Umbilical cord (tissue), 2 donors: Measurements from ENCODE around the gene KCNK2. TPM values are rescaled to one million over a fixed set of nuclear protein-coding genes. Genes with fewer than 3 reads are reported as not detected.

ENCODE experiments used
- DNase-seq: peaks from one replicate; pipeline ENCODE4 v3.0.0-alpha.2; 2015; ENCODE audit warnings: low spot score
- total RNA-seq: library from RNA; depleted of rRNA; stranded (reverse); fragments of >200 nt; gene quantifications from one replicate; pipeline ENCODE4 v1.2.3, GENCODE V29; 2014; ENCODE audit warnings: low replicate concordance; ENCODE audit not compliant: insufficient read depth

The KCNK2 gene
- total RNA-seq, 1 donor from 2014 or later, result 1.9 TPM

GRCh38 chr1:215251428-215251827 is 168.9 kb downstream of the KCNK2 start:
- DNase-seq, result no peak

DNA sequence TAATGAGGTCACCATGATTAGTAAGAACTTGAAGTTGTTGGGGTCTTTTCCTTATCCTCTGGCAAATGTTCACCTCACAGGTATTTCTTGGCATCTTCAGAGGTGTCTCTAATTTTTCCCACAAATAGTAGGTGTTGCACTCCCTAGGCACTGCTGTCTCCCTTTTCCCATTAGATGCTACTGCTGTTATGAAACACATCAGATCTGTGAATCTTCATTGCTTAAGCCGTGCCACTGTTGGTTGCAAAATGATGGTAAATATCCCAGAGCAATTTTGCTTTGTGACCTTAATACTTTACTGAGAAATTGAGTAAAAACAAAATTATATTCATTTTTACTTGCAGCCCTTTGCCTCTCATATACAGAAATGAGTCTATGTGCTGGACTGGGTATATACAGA is 169.6 kb downstream of the KCNK2 start:
- no peak for DNase-seq

DNA sequence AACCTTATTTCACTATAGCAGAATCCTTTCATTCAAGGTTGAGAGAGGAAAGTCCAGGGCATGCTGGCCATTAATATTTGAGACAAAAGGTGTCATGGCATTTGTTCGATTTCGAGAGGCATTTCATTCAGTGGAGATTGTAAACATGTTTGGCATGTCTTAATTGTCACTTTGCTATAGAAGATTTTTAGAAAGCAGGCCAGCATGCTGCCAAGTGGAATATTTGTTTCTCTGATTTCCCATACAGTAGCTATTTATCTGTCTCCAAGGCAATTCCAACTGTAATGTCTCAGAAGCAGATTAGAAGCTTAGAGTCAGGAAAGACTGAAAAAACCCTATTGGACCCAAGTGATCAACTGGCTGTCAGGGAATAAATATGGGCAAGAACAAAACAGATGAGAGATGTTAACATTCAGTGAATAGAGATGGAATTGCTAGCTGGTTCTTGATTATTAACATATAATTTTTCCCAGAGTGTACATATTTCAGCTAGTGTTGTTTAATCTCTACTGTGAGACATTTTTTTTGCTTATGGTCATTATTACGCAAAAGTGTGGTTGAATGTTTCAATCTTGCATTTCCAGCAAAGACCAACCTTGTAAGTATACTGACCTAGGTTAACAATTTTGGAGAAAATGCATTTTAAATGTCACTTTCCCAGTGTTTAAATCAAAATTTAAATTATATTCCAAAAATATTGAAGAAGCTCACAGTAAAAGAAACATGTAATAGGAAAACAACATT is 174.6 kb downstream of the KCNK2 start:
- no peak for DNase-seq

GRCh38 chr1:215260711-215261110 is 178.2 kb downstream of the KCNK2 start:
- no peak for DNase-seq

- DNase-seq, result no peak
Observed at GRCh38 chr1:215262106-215262505, 179.6 kb downstream of the KCNK2 start.

GRCh38 chr1:215263636-215264035 is 181.1 kb downstream of the KCNK2 start:
- no peak for DNase-seq

DNA sequence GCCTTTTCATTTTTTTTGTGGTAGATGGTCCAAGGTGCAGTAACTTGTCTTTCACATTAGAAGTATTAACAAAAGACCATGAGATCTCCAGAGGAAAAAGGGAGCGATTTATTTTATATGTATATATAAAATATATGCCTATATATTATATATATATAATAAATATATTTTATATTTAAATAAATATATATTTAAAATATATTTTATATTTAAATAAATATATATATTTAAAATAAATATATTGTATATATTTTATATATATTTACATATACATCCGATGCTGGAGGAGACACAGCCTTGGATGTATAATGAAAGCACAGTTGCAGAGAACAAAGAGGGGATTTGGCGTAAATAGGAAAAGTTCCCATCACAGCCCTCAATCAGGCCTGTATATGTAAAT is 182.1 kb downstream of the KCNK2 start:
- DNase-seq, result no peak

DNA sequence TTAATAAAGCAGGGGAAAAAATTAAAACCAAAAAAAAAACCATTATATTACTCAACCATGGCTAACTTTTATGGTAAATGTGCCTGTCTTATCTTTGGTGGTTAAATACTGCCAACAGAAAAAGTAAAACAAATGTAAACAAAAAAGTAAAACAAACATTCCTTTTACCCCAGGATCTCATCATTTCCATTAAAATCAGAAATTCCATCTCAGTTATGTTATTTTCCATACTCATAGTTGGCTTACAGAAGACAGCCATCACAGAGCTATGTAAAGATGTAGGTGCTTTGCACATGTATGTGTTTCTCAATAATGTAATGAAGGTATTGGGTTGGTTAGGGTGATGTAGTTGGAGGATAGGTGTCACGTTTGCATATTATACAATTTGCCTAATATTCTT is 185.0 kb downstream of the KCNK2 start:
- no peak for DNase-seq

DNA sequence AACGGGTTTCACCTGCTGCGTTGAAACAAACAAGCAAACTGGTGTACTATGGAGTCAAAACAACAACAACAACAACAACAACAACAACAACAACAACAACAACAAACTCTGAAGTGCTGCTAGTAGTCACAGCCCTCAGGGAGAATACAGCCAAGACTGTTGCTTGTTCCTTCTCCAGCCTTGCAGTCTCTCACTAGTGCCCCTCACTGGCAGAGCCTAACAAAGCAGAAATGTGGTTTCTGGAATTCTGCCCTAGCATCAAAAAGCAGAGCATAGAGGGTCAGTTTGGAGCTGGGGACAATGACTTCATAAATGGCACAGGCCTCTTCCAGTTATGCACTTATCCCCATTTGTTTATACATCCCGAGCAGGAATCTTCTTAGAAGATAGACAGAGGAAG is 187.4 kb downstream of the KCNK2 start:
- DNase-seq, result no peak

DNA sequence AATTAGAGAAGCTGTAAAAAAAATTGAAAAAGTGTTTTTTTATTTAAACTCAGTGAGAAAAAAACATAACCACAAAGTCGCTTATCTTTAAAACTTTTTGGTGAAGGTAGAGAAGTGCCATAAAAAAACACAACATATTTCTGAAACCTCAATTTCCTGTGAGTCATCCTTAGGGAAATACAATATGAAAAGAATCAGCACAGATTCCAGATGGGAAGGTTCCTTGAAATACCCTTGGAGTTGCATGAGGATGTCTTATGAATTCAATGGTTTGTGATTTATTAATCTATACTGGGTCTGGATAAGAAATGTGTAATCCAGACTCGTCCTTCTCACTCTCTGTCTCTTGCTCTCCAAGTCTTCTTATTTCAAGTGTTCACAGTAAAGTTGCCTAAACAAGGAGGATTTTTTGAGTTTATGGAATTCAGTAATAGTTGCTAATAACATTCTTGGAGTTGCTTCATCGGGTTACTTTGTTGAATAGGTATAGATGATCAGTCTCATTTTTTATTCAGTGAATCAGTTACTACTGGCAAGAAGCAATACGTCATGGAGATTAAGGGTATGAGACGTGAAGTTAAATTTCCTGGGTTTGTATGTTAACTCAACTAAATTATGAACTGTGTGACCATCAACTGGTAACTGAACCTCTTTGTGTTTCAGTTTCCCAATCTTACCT is 191.4 kb downstream of the KCNK2 start:
- DNase-seq, result no peak

DNA sequence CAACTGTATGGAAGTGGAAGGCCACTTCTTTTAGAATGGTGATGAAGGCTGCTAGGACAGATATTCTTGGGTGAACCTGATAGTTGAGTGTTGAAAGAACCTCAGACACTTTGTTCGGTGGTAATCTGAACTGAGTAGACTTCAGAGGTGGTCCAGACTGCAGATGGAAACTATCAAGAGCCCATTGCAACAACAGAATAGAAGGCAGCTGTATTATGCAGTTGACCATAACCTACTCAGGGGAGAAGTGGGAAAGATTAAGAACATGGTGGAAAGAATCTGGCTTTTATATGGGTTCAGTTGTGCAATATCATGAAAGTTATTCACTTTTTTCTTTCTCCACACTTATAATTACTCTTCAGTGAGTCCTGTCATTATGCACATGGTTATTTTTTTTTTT is 194.0 kb downstream of the KCNK2 start:
- no peak for DNase-seq

- DNase-seq, result no peak
Observed at GRCh38 chr1:215277532-215277931, 195.0 kb downstream of the KCNK2 start.

- no peak for DNase-seq
Observed at GRCh38 chr1:215279682-215280081, 197.1 kb downstream of the KCNK2 start.

DNA sequence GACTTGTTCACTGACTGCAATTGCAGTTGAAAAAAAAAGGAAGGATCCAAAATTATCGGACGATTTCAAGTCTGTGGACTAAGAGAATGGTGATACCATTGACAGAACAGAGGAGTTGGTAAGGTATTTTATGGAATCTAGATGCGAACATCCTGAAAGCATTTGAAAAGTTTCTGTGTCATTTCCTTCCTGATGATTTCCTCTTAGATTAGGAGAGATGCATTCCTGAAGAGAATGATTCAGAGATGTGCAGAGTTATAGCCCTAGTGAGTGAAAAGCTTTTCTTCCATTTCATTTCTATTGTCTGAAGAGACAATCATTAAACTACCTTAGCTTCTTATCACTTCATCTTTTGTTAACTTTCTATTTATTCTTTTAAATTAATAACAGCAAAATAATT is 200.0 kb downstream of the KCNK2 start:
- no peak for DNase-seq

DNA sequence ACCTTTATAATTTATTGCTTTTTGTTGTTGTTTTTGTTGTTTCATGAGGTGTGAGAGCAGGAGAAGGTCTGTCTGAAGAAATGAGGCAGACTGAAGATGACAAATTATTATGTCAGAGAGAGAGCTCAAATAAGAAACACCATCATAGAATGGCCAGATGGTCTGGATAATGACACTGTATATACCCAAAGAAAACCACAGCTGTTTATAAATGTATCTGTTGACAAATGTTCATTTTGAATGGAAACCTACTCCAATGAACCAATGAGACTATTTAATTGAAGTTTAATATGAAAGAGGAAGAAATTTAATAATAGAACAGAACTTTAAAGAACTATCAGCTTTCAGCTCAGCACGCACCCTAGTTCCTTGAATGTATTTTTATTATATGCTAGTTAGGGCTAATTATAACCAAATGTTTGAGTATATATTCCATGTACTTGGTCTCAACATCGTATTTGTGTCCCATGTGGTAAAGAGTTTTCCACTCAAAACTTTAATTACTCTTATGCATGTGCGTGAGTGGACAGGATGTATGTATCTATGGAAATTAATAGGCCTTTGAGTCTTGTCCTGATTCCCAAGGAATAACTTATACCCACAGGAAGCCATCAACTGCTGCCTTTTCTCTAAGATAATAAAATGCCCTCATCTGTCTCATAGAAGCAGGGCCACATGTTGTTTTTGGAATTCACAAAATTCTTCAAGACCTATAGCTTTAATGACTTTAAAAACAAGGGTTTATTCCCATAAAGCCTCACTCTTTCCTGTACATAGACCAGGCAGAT is 202.7 kb downstream of the KCNK2 start:
- no peak for DNase-seq
